ENCODE measurements around the gene PCBP4. TPM values are rescaled to one million over a fixed set of nuclear protein-coding genes. Genes with fewer than 3 reads are reported as not detected.

PCBP4 gene
- polyA plus RNA-seq, 4 donors, result 51.1 to 83.6 (median 70.1) TPM

GRCh38 chr3:51974963-51975851 lies 8.0 kb upstream of the PCBP4 start, which contains the start of gene ABHD14A:
ABHD14A (plus strand) TSS chr3:51975064; CDS start chr3:51975136, 72 bp downstream.
- DNase-seq (ENCODE audit: low read depth in 4 of 4, low spot score in 2 of 4), result peak in 1 of 4 donors; percentile 35

DNA sequence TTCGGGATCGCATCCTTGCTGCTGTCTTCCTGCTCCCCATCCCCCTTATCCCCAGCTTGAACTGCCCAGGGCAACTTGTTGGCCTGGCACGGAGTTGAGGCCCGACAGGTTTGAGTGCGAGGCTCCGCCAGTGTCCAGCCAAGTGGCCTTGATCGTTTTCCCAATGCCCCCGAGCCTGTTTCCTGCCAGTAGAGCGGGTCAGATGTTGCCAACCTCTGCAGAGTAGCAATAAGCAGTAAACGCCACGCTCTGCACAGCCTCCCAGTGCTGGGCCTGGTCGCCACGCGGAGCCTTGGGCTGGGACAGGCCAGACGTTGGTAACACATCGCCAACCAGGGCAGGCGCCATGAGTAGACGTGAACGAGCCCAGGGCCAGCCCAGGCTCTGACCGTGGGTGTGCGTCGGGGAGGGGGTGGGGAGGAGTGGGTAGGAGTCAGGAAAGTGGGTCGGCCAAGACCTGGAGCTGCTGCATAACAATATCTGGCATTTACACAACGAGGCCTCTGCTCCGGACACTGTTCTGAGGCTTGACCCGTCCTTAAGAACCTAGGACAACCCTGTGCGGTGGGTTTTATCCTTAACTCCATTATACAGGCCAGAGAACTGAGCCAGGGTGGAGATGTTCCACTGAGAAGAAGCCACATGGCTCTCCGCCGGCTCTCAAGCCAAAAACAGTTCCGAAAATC lies 7.2 kb upstream of the PCBP4 start:
- no peak for DNase-seq (ENCODE audit: low read depth in 4 of 4, low spot score in 2 of 4)

- no peak for DNase-seq (ENCODE audit: low read depth in 4 of 4, low spot score in 2 of 4)
Measured at GRCh38 chr3:51971350-51971749, 4.1 kb upstream of the PCBP4 start.

GRCh38 chr3:51970606-51971300 lies 3.5 kb upstream of the PCBP4 start:
- no peak for DNase-seq (ENCODE audit: low read depth in 4 of 4, low spot score in 2 of 4)

- DNase-seq (ENCODE audit: low read depth in 4 of 4, low spot score in 2 of 4), result no peak
Measured at GRCh38 chr3:51969841-51970240, 2.6 kb upstream of the PCBP4 start.

GRCh38 chr3:51968883-51969678 lies 1.8 kb upstream of the PCBP4 start:
- DNase-seq (ENCODE audit: low read depth in 4 of 4, low spot score in 2 of 4), result no peak

- peak in 2 of 4 donors; percentile 34 to 40 for DNase-seq (ENCODE audit: low read depth in 4 of 4, low spot score in 2 of 4)
Measured at GRCh38 chr3:51968170-51968775, 1.0 kb upstream of the PCBP4 start.

GRCh38 chr3:51966922-51967383 lies 301 bp downstream of the PCBP4 start:
- no peak for DNase-seq (ENCODE audit: low read depth in 4 of 4, low spot score in 2 of 4)

GRCh38 chr3:51966486-51966885 lies 768 bp downstream of the PCBP4 start:
- no peak for DNase-seq (ENCODE audit: low read depth in 4 of 4, low spot score in 2 of 4)

GRCh38 chr3:51966016-51966415 lies 1.2 kb downstream of the PCBP4 start:
- DNase-seq (ENCODE audit: low read depth in 4 of 4, low spot score in 2 of 4), result no peak

- DNase-seq (ENCODE audit: low read depth in 4 of 4, low spot score in 2 of 4), result no peak
Measured at GRCh38 chr3:51964521-51964920, 2.7 kb downstream of the PCBP4 start.

- DNase-seq (ENCODE audit: low read depth in 4 of 4, low spot score in 2 of 4), result peak in 1 of 4 donors; percentile 51
Measured at GRCh38 chr3:51963951-51964451, 3.3 kb downstream of the PCBP4 start.

GRCh38 chr3:51962854-51963530 lies 4.3 kb downstream of the PCBP4 start:
- DNase-seq (ENCODE audit: low read depth in 4 of 4, low spot score in 2 of 4), result no peak

DNA sequence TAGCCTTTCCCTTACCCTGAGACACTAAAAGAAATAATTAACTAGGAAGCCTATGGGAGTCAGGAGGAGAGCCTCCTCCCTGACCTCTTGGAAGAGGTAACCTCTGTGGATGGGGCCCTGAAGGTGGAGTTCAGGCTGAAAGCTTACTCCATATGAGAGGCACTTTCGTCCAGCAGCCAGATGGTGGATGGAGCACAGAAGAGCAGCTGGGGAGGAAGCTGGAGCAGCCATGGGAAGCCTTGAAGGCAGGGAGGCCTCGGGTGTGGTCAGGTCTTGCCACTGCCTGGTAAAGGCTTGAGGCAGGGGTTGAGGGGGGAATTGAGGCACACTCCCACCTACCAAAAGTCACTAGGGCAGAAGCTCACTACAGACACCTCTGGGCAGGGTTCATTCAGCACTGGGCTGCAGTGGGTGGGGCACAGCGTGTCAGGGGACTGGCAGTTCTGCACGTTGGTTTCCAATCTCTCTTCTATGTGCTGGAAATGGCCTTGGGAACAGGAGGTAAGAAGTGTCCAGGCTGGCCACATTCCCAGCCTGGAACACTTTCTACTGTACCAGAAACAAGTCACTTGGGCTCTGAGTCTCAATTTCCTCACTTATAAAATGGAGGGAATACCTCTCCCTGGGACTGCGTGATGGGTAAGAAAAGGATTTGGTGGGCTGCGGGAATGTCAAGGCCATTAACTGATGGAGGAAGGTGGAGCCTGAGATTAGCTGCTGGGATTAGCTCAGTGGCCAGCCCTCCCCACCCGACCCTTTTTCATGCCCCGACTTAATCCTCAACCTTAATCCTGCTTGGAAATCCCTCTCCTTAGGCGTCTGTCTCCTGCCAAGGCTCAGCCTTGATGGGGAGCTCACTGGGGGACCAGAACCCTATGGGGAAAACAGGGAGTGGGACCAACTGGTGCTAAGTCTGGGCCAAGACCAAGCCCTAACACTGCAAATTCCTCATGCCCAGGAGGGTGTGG lies 5.4 kb downstream of the PCBP4 start:
- no peak for DNase-seq (ENCODE audit: low read depth in 4 of 4, low spot score in 2 of 4)

GRCh38 chr3:51961011-51961410 lies 6.2 kb downstream of the PCBP4 start:
- DNase-seq (ENCODE audit: low read depth in 4 of 4, low spot score in 2 of 4), result no peak

GRCh38 chr3:51960386-51960785 lies 6.9 kb downstream of the PCBP4 start:
- DNase-seq (ENCODE audit: low read depth in 4 of 4, low spot score in 2 of 4), result no peak

DNA sequence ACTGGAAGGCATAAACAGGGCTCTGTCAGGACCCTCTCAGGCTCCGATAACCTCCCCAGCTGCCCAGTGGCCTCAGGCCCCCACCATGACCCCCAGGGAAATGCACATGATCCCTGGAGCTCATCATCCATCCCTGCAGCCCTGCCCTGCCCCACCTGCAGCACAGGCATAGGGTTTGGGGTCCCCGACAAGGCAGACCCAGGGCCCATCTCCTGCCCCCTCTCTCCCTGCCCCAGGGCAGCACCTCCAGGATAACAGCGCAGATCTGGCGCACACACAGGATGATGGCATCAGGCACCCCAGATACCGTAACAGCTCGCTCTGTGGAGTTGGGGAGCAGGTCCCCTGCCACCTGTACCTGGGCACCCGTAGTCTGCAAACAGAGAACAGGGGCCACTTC lies 7.6 kb downstream of the PCBP4 start:
- no peak for DNase-seq (ENCODE audit: low read depth in 4 of 4, low spot score in 2 of 4)

Measured in left renal cortex interstitium (tissue), 4 donors.